Epithelial cell of proximal tubule (primary cell): ENCODE measurements around the gene ZNF487. TPM values are rescaled to one million over a fixed set of nuclear protein-coding genes. Genes with fewer than 3 reads are reported as not detected.
"Not testable (repeated sequence)": the region's sequence is repeated elsewhere in the genome, so short reads cannot be mapped to it uniquely, and the experiment has no call there.

Experiments
- DNase-seq: peaks from one replicate; pipeline ENCODE4 v3.0.0-alpha.2; 2011; ENCODE audit warnings: low read depth
- H3K4me3 ChIP-seq: 2 replicates; pipeline ENCODE4 v1.5.1; 2011; ENCODE audit warnings: low read depth, mild to moderate bottlenecking, low read length
- total RNA-seq: library from RNA; depleted of rRNA; stranded (reverse); fragments of >200 nt; gene quantifications from 2 replicates; pipeline ENCODE4 v1.2.3, GENCODE V29; 2015
- TF ChIP-seq, protein P1 (sequence below): conservative IDR thresholded peaks from 2 replicates; pipeline ENCODE4 v1.5.1; 2012; ENCODE audit warnings: low read depth, mild to moderate bottlenecking, low read length

ZNF487 gene
- total RNA-seq, 1 donor from 2014 or later = 0.81 TPM

GRCh38 chr10:43458227-43458626 lies 21.3 kb downstream of the ZNF487 start:
- no peak overlapping the region for H3K4me3 ChIP-seq
- DNase-seq = no peak
- TF ChIP-seq, protein P1, sequence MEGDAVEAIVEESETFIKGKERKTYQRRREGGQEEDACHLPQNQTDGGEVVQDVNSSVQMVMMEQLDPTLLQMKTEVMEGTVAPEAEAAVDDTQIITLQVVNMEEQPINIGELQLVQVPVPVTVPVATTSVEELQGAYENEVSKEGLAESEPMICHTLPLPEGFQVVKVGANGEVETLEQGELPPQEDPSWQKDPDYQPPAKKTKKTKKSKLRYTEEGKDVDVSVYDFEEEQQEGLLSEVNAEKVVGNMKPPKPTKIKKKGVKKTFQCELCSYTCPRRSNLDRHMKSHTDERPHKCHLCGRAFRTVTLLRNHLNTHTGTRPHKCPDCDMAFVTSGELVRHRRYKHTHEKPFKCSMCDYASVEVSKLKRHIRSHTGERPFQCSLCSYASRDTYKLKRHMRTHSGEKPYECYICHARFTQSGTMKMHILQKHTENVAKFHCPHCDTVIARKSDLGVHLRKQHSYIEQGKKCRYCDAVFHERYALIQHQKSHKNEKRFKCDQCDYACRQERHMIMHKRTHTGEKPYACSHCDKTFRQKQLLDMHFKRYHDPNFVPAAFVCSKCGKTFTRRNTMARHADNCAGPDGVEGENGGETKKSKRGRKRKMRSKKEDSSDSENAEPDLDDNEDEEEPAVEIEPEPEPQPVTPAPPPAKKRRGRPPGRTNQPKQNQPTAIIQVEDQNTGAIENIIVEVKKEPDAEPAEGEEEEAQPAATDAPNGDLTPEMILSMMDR = no peak

- DNase-seq = peak; percentile 52
- peak overlapping the region; percentile 26 for H3K4me3 ChIP-seq
- TF ChIP-seq, protein P1 = peak; percentile 71
Observed at GRCh38 chr10:43461950-43462349, 25.0 kb downstream of the ZNF487 start.

DNA sequence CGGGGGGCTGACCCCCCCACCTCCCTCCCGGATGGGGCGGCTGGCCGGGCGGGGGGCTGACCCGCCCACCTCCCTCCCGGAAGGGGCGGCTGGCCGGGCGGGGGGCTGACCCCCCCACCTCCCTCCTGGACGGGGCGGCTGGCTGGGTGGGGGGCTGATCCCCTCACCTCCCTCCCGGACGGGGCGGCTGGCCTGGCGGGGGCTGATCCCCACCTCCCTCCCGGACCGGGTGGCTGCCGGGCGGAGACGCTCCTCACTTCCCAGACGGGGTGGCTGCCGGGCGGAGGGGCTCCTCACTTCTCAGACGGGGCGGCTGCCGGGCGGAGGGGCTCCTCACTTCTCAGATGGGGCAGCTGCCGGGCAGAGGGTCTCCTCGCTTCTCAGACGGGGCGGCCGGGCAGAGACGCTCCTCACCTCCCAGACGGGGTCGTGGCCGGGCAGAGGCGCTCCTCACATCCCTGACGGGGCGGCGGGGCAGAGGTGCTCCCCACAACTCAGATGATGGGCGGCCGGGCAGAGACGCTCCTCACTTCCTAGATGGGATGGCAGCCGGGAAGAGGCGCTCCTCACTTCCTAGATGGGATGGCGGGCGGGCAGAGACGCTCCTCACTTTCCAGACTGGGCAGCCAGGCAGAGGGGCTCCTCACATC lies 28.3 kb downstream of the ZNF487 start:
- H3K4me3 ChIP-seq, DNase-seq: not testable (repeated sequence)

DNA sequence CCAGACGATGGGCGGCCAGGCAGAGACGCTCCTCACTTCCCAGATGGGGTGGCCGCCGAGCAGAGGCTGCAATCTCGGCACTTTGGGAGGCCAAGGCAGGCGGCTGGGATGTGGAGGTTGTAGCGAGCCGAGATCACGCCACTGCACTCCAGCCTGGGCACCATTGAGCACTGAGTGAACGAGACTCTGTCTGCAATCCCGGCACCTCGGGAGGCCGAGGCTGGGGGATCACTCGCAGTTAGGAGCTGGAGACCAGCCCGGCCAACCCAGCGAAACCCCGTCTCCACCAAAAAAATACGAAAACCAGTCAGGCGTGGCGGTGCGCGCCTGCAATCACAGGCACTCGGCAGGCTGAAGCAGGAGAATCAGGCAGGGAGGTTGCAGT lies 28.8 kb downstream of the ZNF487 start:
- DNase-seq, H3K4me3 ChIP-seq: not testable (repeated sequence)

- DNase-seq = no peak
- no peak overlapping the region for H3K4me3 ChIP-seq
- TF ChIP-seq, protein P1 = no peak
Observed at GRCh38 chr10:43471146-43471545, 34.2 kb downstream of the ZNF487 start.

DNA sequence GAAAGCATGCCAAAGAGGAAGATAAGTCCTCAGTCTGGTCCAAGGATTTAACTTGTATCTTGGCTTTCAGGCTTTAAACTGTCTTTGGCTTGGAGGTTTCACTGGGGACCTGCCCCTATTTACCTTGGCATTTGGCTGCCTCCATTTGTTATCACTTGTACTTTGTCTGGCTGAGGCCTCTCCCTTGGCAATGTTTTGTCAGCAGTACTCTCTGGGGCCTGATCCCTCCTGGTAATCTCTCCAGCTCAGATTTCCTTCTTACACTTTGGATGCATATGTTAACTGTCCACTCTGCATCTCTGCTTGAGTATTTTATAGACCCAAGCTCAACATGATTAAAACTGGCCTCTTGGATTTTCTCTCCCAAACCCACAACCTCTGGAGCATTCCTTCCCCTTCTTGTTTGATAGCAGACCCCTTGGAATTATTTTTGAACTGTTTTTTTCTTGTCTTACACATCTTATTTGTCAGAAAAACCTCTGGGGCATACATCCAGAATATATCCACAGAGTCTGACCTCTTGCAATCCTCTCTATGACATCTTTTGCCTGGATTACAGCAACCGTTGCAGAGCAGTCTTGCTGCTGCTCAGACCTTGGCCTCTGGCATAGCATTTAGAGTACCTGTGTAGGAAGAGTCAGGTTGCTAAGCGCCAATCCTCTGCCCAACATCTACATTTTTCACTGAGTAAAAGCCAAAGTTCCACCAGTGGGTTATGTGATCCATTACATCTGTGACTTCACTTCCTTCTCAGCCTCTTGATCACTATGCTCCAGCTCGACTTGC lies 35.2 kb downstream of the ZNF487 start:
- TF ChIP-seq, protein P1 = no peak
- no peak for DNase-seq
- no peak overlapping the region for H3K4me3 ChIP-seq

GRCh38 chr10:43479275-43479674 lies 42.4 kb downstream of the ZNF487 start:
- TF ChIP-seq, protein P1 = no peak
- DNase-seq = no peak
- H3K4me3 ChIP-seq = no peak overlapping the region
